Measurements from ENCODE around the gene RAI1. TPM values are rescaled to one million over a fixed set of nuclear protein-coding genes. Genes with fewer than 3 reads are reported as not detected.

Gene RAI1
- total RNA-seq, 1 donor from 2014 or later = 6.0 TPM

DNA sequence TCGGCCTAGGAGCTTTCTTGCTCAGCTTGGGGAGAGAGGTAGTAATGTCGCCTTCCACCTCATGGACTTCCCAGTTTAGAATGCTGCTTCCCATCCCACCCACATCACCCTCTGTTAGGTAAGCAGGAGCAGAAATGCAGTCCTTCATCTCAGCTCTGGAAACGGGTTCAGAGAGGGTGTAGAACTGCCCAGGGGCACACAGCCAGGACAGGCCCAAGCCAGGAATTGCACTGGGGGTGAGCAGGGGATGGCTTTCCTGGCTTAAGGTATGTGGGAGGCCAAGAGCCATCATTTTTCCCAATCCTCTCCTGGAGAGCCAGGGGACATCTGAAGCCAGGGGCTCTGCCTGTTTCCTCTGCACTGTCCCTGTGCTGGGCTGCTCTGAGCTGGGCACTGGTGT lies 33.6 kb downstream of the RAI1 start:
- no peak for DNase-seq (ENCODE audit: low read depth in 2 of 2)

DNA sequence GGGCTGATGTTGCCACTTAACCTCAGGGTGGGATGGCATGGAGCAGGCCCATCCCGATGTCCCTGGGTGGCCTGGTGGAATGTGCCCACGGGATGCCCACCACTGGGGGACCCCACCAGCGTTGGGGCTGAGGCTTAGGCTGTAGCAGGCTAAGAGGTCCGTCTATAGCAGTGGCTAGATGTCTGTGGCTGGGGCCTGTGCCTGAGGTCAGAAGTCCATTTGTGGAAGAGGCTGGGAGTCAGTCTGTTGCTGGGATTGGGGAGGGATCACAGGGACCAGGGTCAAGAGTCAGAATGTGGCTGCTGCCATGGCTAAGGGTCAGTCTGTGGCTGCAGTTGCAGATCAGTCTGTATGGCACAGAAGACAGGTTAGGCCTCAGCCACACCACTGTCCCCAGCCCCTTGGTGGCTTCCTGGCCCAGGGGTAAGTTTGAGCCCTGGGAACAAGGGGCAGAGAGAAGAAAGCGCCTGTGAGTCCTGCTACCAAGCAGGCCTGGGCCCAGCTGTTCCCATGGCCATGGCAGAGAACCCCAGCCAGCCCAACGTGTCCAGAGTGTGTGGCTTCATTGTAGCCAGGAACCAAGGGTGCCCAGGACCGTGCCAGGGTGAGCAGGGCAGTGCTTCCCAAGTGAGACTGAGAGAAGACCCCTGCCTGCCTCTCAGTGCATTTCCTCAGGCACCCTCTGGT lies 35.7 kb downstream of the RAI1 start:
- no peak for DNase-seq (ENCODE audit: low read depth in 2 of 2)

DNA sequence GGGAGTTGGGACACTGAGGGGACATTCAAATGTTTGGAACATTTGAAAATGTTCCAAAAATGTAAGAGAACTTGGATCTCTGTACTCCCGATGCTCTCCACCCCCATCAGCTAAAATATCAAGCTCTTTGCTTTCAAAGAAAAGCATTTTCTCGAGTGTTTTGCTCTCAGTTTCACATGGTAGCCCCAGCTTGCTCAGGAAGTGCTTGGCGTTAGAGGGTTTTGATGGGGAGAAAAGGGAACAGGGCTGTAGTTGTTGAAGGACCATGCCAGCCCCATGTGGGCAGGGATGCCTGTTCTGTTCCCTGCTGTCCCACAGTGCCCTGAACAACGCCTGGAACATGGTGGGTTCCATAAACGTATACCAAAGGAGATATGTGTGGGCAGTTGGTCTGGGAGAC lies 37.0 kb downstream of the RAI1 start:
- DNase-seq (ENCODE audit: low read depth in 2 of 2) = no peak

DNA sequence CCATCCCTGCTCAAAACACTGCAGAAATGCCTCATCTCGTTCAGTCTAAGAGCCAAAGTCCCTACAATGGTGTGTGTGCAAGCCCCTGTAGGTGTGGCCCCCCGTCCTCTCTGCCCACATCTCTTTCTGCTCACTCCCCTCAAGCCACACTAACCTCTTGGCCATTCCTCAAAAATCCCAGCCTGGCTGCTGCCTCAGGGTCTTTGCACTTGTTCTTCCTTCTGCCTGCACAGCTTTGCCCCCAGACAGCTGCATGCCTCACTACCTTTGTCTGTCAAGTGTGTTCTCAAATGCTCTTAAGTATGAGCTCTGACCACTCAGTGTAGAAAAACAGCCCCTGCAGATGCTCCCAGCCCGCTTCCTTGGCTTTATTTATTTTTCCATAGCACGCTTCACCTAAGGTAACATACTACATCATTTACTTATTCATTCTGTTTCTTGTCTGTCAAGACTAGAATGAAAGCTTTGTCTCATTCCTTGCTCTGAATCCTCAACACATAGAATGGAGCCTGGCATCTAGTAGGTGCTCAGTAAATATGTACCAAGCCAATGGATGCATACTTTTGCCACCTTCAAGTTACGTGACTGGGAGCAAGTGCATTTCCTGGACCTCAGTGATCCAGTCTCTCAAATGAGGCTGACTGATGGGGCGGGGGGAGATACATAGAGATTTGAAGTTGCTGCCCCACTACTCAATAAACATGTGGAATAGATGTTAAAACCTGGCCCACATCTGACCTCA lies 38.1 kb downstream of the RAI1 start:
- DNase-seq (ENCODE audit: low read depth in 2 of 2) = no peak

DNA sequence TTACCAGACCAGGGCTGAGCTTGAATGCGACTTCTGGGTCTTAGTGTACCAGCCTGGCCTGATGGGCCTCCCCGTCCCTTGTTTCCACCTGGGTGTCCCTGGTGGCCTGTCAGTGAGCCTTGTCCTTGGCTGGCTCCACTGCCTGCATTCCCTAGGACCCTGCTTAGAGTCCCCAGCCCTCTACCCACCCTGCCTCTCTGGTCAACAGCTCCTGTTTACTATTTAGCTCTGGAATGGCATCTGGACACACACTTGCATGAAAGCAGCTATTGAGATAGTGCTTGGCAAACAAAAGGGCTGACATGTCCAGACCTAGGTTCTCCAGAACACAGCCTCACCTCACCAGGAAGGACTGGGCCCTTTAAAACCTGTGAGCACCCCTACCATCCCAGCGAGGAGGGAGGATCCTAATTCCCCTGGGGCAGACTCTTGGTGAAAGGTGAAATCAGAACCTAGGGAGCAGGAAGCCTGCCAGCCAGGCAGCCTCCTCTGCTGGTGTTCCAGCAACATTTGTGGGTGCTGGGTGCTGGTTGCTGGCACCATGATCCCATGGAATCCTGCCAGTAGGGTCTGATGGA lies 38.8 kb downstream of the RAI1 start:
- no peak for DNase-seq (ENCODE audit: low read depth in 2 of 2)

- no peak for DNase-seq (ENCODE audit: low read depth in 2 of 2)
Measured at GRCh38 chr17:17721140-17721668, 39.9 kb downstream of the RAI1 start.

DNA sequence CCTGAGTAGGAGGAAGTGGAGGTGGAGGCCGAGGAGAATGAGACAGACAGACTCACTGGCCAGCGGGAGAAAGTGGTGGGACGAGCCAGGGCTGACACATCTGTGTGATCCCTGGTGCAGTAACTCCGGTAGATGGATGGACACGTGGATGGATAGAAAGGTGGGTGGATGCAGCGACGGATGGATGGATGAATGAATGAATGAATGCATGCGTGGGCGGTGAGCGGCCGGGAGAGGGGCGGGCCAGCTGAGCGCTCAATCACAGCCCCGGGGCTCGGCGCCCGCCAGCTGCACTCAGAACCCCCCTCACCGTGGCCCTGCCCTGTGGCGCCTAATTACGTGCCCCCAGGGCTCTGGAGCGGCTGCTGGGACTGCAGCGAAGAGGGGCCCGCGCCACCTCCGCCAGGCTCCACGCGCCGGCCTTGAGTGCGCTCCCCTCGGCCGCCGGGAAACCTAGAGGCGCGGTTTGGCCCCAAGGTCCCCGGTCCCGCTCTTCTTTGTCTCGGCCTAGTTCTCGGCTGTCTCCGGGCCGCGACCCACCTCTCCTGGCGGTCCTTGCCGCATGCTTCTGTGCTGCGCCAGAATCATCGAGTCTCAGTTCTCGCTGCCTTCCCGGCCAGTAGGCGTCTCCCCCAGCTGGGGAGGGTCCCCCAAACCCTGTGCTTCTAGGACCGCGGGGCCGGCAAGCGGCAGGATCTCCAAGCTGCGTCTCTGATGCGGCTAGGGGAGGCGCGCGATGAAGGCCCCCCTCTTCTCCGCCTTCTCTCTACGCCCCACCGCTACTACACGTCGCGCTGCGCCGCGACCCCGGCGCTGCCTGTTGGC lies 41.0 kb downstream of the RAI1 start:
- DNase-seq (ENCODE audit: low read depth in 2 of 2) = no peak

DNA sequence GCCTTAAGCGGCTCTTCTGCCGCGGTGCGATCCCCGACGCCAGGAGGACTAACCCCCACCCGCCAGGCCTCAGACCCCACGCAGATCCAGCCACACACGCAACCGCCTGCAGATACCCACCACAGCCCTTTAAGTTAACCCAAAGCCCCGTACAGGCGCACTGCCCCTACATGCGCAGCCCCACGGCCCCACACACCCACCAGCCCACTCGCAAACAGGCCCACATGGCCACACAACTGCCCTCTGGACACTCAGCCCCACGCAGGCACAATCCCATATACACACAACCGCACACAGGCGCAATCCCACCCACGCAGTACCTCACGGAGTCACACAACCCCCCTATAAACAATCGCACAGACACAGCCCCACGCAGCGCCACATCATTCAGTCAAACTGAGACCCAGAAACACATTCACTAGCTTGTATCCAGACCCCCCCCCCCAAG lies 41.7 kb downstream of the RAI1 start:
- DNase-seq (ENCODE audit: low read depth in 2 of 2) = no peak

DNA sequence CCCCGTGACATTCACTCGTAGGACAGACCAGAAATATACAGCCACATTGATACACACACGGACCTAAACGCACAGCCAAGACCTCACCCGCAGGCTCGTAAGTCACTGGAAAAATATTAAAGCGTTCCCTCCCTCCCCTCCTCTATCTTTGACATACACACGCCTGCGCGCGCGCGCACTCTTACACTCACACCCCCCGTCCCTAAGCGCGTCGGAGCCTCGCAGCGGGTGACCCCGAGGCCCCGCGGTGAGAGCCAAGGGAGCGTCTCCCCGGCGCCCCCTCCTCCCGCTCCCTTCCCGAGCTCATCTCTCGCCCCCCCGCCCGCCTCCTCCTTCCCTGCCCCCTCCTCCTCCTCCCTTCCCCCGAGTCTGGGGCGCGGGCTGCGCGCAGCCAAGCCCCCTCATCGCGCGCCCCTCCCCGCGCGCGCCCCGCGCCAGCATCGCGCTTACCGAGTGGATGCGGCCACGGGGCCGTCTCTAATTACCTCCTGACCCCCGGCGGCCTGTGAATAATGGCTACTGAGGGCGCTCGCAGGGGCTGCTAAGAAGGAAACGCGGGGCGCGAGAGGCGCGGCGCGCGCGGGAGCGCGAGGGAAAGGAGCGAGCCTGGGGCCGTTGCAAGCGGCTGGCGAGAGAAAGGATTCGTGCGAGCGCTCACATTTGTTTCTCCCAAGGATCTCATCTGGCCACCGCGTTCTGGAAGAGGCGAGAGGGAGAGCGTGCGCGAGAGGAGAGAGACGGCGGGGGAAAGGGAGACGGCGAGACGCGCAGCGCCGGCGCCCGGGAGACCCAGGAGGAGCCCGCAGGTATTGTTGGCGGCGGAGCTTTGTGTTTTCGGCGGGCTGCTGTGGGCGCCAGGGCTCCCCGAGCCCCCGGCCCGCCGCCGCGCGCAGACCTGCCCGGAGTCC lies 42.4 kb downstream of the RAI1 start:
- DNase-seq (ENCODE audit: low read depth in 2 of 2) = peak in 1 of 2 donors; percentile 77

GRCh38 chr17:17724307-17725010 lies 43.2 kb downstream of the RAI1 start:
- DNase-seq (ENCODE audit: low read depth in 2 of 2) = peak in 1 of 2 donors; percentile 74

- DNase-seq (ENCODE audit: low read depth in 2 of 2) = peak in 1 of 2 donors; percentile 88
Measured at GRCh38 chr17:17725011-17725751, 43.9 kb downstream of the RAI1 start.

- DNase-seq (ENCODE audit: low read depth in 2 of 2) = peak; percentile 54 to 68
Measured at GRCh38 chr17:17725752-17726457, 44.6 kb downstream of the RAI1 start.

DNA sequence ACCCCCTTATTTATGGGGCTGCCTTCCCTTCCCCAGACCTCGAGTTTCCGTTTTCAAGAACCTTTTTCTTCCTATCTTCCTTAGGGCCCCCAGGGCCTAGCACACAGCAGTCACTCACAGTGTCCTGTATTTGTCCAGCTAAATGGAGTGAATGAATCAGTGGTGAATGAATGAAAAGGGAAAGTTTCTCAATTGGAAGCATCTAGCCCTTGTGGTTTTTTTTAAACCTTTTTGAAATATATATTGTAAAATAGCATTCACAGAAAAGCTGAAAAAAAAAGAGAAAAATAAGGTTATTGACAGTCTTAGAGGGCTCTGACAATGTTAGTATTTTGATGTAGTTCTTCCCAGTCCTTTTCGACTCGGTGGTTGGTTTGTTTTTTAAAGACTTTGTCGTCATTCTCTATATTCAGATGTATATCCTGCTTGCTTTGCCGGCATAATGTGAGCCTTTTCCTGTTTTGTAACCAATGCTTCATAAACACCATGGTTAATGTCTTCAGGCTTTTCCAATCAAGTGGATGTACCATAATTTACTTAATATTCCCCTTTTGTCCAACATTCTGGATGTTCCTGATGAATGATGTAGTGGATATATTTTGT lies 45.3 kb downstream of the RAI1 start:
- DNase-seq (ENCODE audit: low read depth in 2 of 2) = peak in 1 of 2 donors; percentile 75

DNA sequence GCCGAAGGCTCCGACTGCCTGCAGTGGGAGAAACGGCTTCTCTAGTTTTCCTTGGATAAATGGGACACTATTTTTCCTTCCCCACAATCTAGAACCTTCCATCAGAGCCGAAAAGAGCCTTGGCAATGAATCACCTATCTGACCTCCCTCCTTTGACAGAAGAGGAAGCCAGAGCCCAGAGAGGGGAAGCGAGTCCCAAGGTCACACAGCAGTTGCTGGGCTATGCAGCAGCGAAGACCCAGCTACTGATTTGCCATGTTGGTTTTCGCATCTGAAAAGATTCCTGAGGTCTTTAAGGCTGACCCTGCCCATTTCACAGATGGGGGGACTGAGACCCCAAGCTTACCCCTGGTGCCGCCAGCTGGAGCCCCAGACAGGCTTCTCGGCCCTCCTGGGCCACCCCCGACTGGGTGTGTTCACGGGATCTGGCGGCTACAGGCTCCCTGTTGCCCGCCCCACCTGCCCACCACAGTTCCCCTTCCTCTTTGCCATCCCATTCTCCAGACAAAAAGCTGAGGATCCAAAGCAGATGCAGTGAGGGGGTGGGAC lies 45.9 kb downstream of the RAI1 start:
- DNase-seq (ENCODE audit: low read depth in 2 of 2) = no peak

DNA sequence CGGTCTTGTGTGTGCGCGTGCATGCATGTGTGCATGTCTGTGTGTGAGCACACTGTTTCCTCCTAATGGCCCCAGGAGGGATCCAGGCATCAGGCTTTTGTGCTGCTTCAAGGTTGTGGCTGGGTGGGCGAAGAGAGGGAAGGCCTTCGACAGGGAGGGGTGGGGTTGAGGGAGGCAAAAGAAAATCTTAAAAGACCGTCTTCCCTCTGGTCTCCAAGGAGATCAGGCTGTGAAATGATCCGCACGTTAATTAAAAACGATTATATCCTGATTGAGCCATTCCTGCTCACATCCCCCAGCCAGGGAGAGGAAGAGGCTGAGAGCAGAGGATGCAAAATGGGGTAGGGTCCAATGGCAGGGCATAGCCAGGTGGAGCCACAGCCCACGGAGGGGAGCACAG lies 46.9 kb downstream of the RAI1 start:
- no peak for DNase-seq (ENCODE audit: low read depth in 2 of 2)

DNA sequence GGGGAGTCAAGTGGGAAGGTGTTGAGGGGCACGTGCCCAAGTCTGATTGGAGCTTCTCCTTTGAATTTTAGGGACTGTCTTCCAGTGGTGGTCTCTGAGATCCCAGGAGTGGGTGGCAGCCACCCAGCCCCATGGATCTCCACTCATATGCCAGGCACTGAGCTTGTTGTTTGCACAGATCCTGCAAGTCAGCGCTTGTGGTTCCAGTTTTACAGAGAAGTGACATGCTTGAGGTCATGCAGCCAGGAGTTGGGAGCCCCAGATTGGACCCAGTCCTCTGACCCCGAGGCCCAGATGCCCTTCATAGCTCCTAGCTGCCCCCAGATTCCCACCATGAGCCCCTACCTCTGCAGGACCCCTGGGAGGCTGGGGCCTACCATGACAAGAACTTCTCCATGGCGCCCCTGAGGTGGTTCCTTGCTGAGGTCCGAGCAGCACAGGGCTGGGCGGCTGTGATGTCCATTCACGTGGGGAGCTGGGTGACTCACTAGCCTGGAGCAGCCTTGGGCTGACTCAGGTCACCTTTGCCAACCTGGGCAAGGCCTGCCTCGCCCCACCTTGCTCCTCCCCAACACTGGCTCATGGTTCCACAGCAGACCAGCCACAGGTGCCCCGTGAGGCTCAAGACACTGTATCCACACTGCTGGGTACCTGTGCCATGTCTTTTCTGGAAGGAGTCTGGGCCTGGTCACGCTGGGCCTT lies 47.4 kb downstream of the RAI1 start:
- no peak for DNase-seq (ENCODE audit: low read depth in 2 of 2)

GRCh38 chr17:17729620-17730249 lies 48.5 kb downstream of the RAI1 start:
- peak in 1 of 2 donors; percentile 44 for DNase-seq (ENCODE audit: low read depth in 2 of 2)
